ENCODE data around the gene COTL1.
A peak's percentile ranks its signal among the peaks of the same experiment; 100 is the strongest.

COTL1 gene

GRCh38 chr16:84548971-84549844, 68.7 kb downstream of the COTL1 start:
- no peak for DNase-seq (ENCODE audit: low read depth)

GRCh38 chr16:84548508-84548907, 69.4 kb downstream of the COTL1 start:
- no peak for DNase-seq (ENCODE audit: low read depth)

GRCh38 chr16:84547546-84548061, 70.3 kb downstream of the COTL1 start:
- no peak for DNase-seq (ENCODE audit: low read depth)

- DNase-seq (ENCODE audit: low read depth), result no peak
Measured at GRCh38 chr16:84546669-84547545, 71.0 kb downstream of the COTL1 start.

- DNase-seq (ENCODE audit: low read depth), result no peak
Measured at GRCh38 chr16:84545114-84545737, 72.7 kb downstream of the COTL1 start.

GRCh38 chr16:84544031-84544773, 73.7 kb downstream of the COTL1 start:
- DNase-seq (ENCODE audit: low read depth), result no peak

- DNase-seq (ENCODE audit: low read depth), result no peak
Measured at GRCh38 chr16:84543253-84543652, 74.6 kb downstream of the COTL1 start.

- DNase-seq (ENCODE audit: low read depth), result no peak
Measured at GRCh38 chr16:84541999-84542817, 75.7 kb downstream of the COTL1 start.

GRCh38 chr16:84540194-84540593, 77.7 kb downstream of the COTL1 start:
- DNase-seq (ENCODE audit: low read depth), result no peak

- DNase-seq (ENCODE audit: low read depth), result no peak
Measured at GRCh38 chr16:84538222-84538840, 79.5 kb downstream of the COTL1 start.

GRCh38 chr16:84537491-84538151, 80.3 kb downstream of the COTL1 start:
- no peak for DNase-seq (ENCODE audit: low read depth)

GRCh38 chr16:84535851-84536250, 82.0 kb downstream of the COTL1 start:
- DNase-seq (ENCODE audit: low read depth), result no peak

GRCh38 chr16:84535408-84535807, 82.5 kb downstream of the COTL1 start:
- no peak for DNase-seq (ENCODE audit: low read depth)

- DNase-seq (ENCODE audit: low read depth), result no peak
Measured at GRCh38 chr16:84534815-84535214, 83.1 kb downstream of the COTL1 start.

GRCh38 chr16:84532855-84533486, 84.9 kb downstream of the COTL1 start:
- DNase-seq (ENCODE audit: low read depth), result peak; percentile 68

- DNase-seq (ENCODE audit: low read depth), result peak; percentile 99
Measured at GRCh38 chr16:84532291-84532724, 85.6 kb downstream of the COTL1 start.

- DNase-seq (ENCODE audit: low read depth), result peak; percentile 24
Measured at GRCh38 chr16:84531671-84532111, 86.2 kb downstream of the COTL1 start.

GRCh38 chr16:84530590-84530989, 87.3 kb downstream of the COTL1 start:
- DNase-seq (ENCODE audit: low read depth), result no peak

GRCh38 chr16:84529607-84530006, 88.3 kb downstream of the COTL1 start:
- DNase-seq (ENCODE audit: low read depth), result no peak
